ENCODE data around the gene PPBP.

DNA sequence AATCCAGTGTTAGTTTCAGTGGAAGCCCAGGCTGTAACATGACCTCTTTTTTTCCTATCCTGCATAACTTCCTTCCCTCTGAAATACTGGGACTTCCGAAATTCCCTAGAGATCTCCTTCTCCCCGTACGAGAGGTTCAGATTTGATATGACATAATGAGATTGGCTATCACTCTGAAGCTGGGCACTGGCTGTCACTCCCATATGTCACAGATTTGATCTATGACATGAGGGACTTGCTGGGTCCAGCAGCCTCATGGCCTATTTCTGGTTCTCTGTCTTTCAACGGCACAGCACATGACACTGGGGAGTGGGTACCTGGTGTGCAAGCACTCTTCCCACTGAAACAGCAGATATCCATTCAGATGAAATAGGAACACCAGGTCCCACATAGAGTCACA, 42.9 kb downstream of the PPBP start:
- TF ChIP-seq, protein P1, sequence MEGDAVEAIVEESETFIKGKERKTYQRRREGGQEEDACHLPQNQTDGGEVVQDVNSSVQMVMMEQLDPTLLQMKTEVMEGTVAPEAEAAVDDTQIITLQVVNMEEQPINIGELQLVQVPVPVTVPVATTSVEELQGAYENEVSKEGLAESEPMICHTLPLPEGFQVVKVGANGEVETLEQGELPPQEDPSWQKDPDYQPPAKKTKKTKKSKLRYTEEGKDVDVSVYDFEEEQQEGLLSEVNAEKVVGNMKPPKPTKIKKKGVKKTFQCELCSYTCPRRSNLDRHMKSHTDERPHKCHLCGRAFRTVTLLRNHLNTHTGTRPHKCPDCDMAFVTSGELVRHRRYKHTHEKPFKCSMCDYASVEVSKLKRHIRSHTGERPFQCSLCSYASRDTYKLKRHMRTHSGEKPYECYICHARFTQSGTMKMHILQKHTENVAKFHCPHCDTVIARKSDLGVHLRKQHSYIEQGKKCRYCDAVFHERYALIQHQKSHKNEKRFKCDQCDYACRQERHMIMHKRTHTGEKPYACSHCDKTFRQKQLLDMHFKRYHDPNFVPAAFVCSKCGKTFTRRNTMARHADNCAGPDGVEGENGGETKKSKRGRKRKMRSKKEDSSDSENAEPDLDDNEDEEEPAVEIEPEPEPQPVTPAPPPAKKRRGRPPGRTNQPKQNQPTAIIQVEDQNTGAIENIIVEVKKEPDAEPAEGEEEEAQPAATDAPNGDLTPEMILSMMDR (optimal IDR thresholded peaks at IDR 0.05 in 1 of 3, IDR thresholded peaks at IDR 0.05 in 1 of 3, conservative IDR thresholded peaks at IDR 0.05 in 1 of 3; ENCODE audit: extremely low read depth in 1 of 3, insufficient read depth in 2 of 3, low read length in 3 of 3) = no peak
- TF ChIP-seq EZH2 (IDR thresholded peaks at IDR 0.05; ENCODE audit: low read length) = no peak

Data from keratinocyte (primary cell).